ENCODE measurements around the gene ZDHHC1.

ZDHHC1 gene

GRCh38 chr16:67406111-67406971, 9.9 kb downstream of the ZDHHC1 start:
- DNase-seq = no peak

- no peak for DNase-seq
Observed at GRCh38 chr16:67405336-67405735, 10.9 kb downstream of the ZDHHC1 start.

GRCh38 chr16:67404740-67405226, 11.5 kb downstream of the ZDHHC1 start:
- DNase-seq = no peak

GRCh38 chr16:67403976-67404555, 12.2 kb downstream of the ZDHHC1 start:
- no peak for DNase-seq

- no peak for DNase-seq
Observed at GRCh38 chr16:67400901-67401300, 15.4 kb downstream of the ZDHHC1 start.

GRCh38 chr16:67399749-67400704, 16.2 kb downstream of the ZDHHC1 start:
- no peak for DNase-seq

- DNase-seq = peak; percentile 78
Observed at GRCh38 chr16:67399218-67399733, 17.0 kb downstream of the ZDHHC1 start.

GRCh38 chr16:67398546-67399217, 17.6 kb downstream of the ZDHHC1 start:
- DNase-seq = no peak

- no peak for DNase-seq
Observed at GRCh38 chr16:67397812-67398545, 18.3 kb downstream of the ZDHHC1 start.

- DNase-seq = no peak
Observed at GRCh38 chr16:67397036-67397801, 19.1 kb downstream of the ZDHHC1 start.

GRCh38 chr16:67396159-67397035, 19.9 kb downstream of the ZDHHC1 start:
- no peak for DNase-seq

GRCh38 chr16:67395458-67396158, 20.7 kb downstream of the ZDHHC1 start:
- DNase-seq = no peak

GRCh38 chr16:67395105-67395457, 21.2 kb downstream of the ZDHHC1 start:
- DNase-seq = no peak

- DNase-seq = no peak
Observed at GRCh38 chr16:67394155-67395104, 21.8 kb downstream of the ZDHHC1 start.

- no peak for DNase-seq
Observed at GRCh38 chr16:67393788-67394154, 22.5 kb downstream of the ZDHHC1 start.

GRCh38 chr16:67393111-67393787, 23.0 kb downstream of the ZDHHC1 start, which contains the start of gene TPPP3:
TSS of gene TPPP3 (minus strand) at chr16:67393498. CDS start at chr16:67391111, 2,387 bp downstream.
- peak; percentile 69 for DNase-seq

Data from activated effector memory CD4-positive, alpha-beta T cell treated with anti-CD3 and anti-CD28 coated beads, Interleukin-2, amount 50 U/mL, for 16 hours (primary cell).